ENCODE measurements around the gene CHI3L1. TPM values are rescaled to one million over a fixed set of nuclear protein-coding genes. Genes with fewer than 3 reads are reported as not detected.

The CHI3L1 gene
- total RNA-seq, 4 donors from 2014 or later, result 1.9 to 2.5 TPM; not detected in 2

DNA sequence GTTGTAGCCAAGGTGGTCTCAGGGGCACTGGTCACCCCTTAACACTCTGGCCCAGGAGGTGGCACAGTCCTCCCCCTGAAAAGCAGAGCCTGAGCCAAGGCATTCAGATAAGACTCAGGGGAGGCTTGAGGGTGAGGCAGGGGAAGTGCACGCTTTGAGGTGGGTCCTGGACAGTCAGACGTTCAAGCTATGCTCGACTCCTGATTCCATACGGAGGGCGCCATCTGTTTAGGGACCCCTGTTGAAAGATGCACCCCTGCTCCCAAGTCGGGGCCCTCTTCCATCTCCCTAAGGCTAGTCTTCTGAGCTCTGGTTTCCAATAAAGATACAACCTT lies 12.9 kb upstream of the CHI3L1 start:
- Histone ChIP-seq H3K27me3 (no peaks in the 10 kb centered on the region), H3K4me3 (no peak overlapping the region), H3K9me3 (no peaks in the 10 kb centered on the region), H3K36me3 (no peaks in the 10 kb centered on the region), H3K27ac (peak overlapping the region in 2 of 4 donors; percentile 44 to 75), H3K4me1 (peaks cover 0 to 2% (median 0%) of the 10 kb centered on the region in 4 donors)
- TF ChIP-seq, protein P1, sequence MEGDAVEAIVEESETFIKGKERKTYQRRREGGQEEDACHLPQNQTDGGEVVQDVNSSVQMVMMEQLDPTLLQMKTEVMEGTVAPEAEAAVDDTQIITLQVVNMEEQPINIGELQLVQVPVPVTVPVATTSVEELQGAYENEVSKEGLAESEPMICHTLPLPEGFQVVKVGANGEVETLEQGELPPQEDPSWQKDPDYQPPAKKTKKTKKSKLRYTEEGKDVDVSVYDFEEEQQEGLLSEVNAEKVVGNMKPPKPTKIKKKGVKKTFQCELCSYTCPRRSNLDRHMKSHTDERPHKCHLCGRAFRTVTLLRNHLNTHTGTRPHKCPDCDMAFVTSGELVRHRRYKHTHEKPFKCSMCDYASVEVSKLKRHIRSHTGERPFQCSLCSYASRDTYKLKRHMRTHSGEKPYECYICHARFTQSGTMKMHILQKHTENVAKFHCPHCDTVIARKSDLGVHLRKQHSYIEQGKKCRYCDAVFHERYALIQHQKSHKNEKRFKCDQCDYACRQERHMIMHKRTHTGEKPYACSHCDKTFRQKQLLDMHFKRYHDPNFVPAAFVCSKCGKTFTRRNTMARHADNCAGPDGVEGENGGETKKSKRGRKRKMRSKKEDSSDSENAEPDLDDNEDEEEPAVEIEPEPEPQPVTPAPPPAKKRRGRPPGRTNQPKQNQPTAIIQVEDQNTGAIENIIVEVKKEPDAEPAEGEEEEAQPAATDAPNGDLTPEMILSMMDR (IDR thresholded peaks at IDR 0.05), result no peak
- TF ChIP-seq POLR2A (IDR thresholded peaks at IDR 0.05), result no peak
- DNase-seq, result peak in 1 of 3 donors; percentile 38

DNA sequence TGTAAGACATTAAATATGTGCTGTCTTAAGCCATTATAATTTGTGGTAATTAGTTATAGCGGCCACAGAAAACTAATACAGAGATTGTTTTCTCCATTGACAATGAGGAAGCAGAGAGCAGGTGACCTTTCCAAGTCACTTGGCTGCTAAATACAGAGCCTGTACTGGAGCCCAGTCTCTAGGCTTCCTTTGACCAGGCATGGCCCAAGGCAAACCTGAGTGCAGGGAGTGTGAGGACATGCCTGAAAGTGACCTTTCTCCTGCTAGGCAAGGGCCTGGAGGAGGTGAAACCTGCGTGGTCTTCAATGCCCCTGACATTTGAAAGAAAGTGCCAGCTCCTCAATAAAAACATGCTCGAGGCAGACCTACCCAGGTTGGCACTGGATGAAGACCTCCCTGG lies 12.5 kb upstream of the CHI3L1 start:
- no peak for DNase-seq
- Histone ChIP-seq H3K4me3 (no peak overlapping the region), H3K9me3 (no peaks in the 10 kb centered on the region), H3K4me1 (peaks cover 0 to 2% (median 0%) of the 10 kb centered on the region in 4 donors), H3K27ac (peak overlapping the region in 1 of 4 donors; percentile 75), H3K27me3 (no peaks in the 10 kb centered on the region), H3K36me3 (no peaks in the 10 kb centered on the region)
- TF ChIP-seq, protein P1 (IDR thresholded peaks at IDR 0.05), result no peak
- TF ChIP-seq POLR2A (IDR thresholded peaks at IDR 0.05), result no peak

DNA sequence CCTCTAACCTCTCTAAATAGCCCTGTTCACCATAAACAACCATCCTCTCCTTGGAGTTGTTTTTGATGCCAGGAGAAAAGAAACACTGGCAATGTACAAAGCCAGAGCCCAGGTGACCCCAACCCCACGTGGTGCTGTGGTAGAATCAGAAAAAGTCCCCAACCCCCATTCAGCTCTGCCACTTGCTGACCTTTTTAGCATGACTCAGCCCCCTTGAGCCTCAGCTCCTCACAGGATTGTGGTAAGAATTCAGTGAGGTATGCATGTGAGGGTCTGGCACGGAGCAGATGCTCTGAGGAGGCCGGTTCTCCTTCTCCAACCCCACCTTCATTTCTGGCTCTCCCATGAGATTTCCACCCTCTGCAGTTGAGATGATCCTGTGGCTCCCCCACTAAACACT lies 11.1 kb upstream of the CHI3L1 start:
- H3K36me3 ChIP-seq, result no peaks in the 10 kb centered on the region
- no peaks in the 10 kb centered on the region for H3K9me3 ChIP-seq
- peak in 1 of 3 donors; percentile 11 for DNase-seq
- H3K4me3 ChIP-seq, result no peak overlapping the region
- H3K27ac ChIP-seq, result no peak overlapping the region
- TF ChIP-seq, protein P1 (IDR thresholded peaks at IDR 0.05), result no peak
- TF ChIP-seq POLR2A (IDR thresholded peaks at IDR 0.05), result no peak
- H3K4me1 ChIP-seq, result no peaks in the 10 kb centered on the region
- H3K27me3 ChIP-seq, result no peaks in the 10 kb centered on the region

DNA sequence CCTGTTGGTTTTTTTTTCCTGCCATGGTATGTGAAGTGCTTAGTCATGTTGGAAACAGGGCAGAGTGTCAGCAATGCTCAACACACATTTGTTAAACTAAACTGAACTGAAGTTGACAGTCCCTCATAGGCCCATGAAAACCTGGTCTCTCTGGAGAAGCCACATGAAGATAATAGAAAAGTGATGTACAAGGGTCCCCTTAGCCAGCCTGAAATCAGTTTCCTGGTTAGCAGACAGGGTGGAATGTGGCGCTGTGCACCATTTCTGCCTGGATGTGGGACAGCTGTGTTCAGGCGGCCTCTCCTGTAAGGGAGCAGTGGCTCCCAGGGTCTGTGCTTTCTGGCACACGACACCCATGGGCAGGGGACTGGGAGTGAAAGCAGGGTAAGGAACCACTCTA lies 9.9 kb upstream of the CHI3L1 start:
- Histone ChIP-seq H3K27ac (peak overlapping the region in 2 of 4 donors; percentile 35 to 41), H3K36me3 (no peaks in the 10 kb centered on the region), H3K9me3 (no peaks in the 10 kb centered on the region), H3K4me1 (no peaks in the 10 kb centered on the region), H3K27me3 (no peaks in the 10 kb centered on the region), H3K4me3 (no peak overlapping the region)
- DNase-seq, result no peak
- TF ChIP-seq, protein P1 (IDR thresholded peaks at IDR 0.05), result no peak
- TF ChIP-seq POLR2A (IDR thresholded peaks at IDR 0.05), result no peak

DNA sequence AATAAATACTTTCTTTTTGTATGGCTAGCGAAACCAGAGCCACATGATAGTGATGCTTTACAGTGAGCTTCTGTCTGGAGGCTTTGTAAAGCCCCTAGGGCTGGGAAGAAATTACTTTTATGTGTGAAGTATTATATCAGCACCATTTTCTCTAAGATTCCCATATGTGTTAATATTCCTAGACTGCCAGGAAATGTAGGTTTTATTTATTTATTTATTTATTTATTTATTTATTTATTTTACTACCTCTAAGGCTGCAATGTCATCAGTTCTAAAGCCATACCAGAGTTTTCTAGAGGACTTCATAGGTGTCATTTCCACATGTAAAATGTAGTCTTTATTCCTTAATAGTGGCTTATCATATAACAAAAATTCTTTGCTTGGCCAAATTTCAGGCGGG lies 4.4 kb upstream of the CHI3L1 start:
- Histone ChIP-seq H3K27ac (no peak overlapping the region), H3K4me3 (no peak overlapping the region), H3K36me3 (no peaks in the 10 kb centered on the region), H3K4me1 (no peaks in the 10 kb centered on the region), H3K9me3 (no peaks in the 10 kb centered on the region), H3K27me3 (no peaks in the 10 kb centered on the region)
- DNase-seq, result no peak
- TF ChIP-seq, protein P1 (IDR thresholded peaks at IDR 0.05), result no peak
- TF ChIP-seq POLR2A (IDR thresholded peaks at IDR 0.05), result no peak

DNA sequence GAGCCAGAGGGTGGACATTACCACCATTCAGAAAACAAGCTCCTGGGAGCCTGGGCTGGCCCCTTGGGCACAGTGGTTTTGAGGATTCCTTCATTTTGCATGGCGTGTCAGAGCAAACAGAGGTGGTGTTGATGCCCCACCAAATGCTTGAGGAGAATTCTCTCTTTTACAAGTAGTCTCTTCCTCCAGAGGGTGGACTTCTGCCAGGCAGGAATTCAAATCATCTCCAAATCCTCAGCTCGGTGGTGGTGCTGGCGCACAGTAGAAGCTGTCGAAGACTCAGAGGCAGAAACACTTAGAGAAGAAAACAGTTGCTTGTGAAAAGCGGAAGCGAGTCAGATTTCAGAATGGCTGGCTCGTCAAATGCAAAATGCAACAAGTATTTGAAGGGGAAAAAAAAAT lies 3.4 kb upstream of the CHI3L1 start:
- H3K27ac ChIP-seq, result no peak overlapping the region

More for the DNA sequence above, 3.4 kb upstream of the CHI3L1 start:
- Histone ChIP-seq H3K27me3 (no peaks in the 10 kb centered on the region), H3K4me1 (no peaks in the 10 kb centered on the region), H3K9me3 (no peaks in the 10 kb centered on the region), H3K36me3 (no peaks in the 10 kb centered on the region), H3K4me3 (no peak overlapping the region)
- no peak for TF ChIP-seq POLR2A (IDR thresholded peaks at IDR 0.05)
- TF ChIP-seq, protein P1 (IDR thresholded peaks at IDR 0.05), result no peak
- peak in 2 of 3 donors; percentile 14 to 47 for DNase-seq
